ENCODE results near the gene HPGDS.
"Not testable (repeated sequence)": the region's sequence is repeated elsewhere in the genome, so short reads cannot be mapped to it uniquely, and the experiment has no call there.

Gene HPGDS

GRCh38 chr4:94305466-94306225 lies 37.0 kb downstream of the HPGDS start:
- no peaks in the 10 kb centered on the region for H3K9me3 ChIP-seq (ENCODE audit: control insufficient read depth, low read length)
- H3K27me3 ChIP-seq (ENCODE audit: control insufficient read depth, insufficient read depth, low read length) = no peaks in the 10 kb centered on the region
- H3K4me1 ChIP-seq (ENCODE audit: control insufficient read depth, insufficient read depth, low read length) = peaks cover 7% of the 10 kb centered on the region
- H3K9ac ChIP-seq (ENCODE audit: low read length) = no peak overlapping the region
- H3K4me3 ChIP-seq (ENCODE audit: low read length) = no peak overlapping the region
- H3K36me3 ChIP-seq (ENCODE audit: control insufficient read depth, insufficient read depth, low read length) = no peaks in the 10 kb centered on the region

DNA sequence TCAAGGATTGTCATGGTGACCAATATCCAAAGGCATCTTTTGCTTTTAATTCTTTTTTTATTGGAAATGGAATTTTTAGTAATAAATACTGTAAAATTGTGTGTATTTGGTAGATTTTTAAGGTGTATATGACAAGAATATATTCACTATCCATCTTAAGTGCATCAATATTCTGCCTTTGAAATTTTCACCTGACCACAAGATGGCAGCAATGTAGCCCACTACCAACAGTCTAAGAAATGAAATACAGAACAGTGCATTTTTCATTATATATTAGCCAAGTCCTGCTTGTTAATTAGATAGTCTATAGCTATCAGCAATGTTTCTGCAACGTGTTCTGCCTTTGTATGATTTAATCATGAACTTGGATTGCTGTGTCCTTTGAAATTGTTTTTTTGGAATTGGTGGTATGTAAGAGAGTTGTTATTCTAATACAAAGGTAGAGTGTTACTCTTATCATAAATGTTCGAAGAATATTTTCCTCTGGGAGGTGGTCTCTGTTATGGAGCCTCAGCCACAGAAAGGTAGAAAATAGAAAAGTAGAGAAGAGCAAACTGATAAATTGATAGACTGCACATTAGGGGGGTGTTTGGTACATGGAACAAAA lies 38.2 kb downstream of the HPGDS start:
- H3K9ac ChIP-seq (ENCODE audit: low read length) = no peak overlapping the region
- H3K36me3 ChIP-seq (ENCODE audit: control insufficient read depth, insufficient read depth, low read length) = no peaks in the 10 kb centered on the region
- H3K4me1 ChIP-seq (ENCODE audit: control insufficient read depth, insufficient read depth, low read length) = peaks cover 7% of the 10 kb centered on the region

DNA sequence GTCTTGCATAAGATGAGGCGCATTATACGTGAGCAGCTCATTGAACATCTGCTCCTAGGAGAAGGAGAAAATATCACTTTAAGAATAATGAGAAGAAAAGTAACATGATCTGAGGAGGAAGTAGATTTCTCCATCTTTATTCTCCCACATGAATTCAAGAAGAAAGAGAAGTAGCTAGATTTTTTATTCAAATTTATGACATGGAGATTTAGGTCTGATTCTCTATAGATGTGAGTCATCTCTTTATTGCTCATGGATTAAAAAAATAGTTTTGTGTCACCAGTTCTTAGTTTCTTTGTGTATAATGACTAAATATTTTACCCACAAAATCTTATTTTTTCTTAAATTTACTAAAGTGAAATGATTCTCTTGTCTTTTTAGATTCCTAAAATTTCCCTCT lies 40.4 kb downstream of the HPGDS start:
- H3K27me3 ChIP-seq (ENCODE audit: control insufficient read depth, insufficient read depth, low read length) = no peaks in the 10 kb centered on the region
- H3K4me3 ChIP-seq (ENCODE audit: low read length) = no peak overlapping the region
- H3K9me3 ChIP-seq (ENCODE audit: control insufficient read depth, low read length) = no peaks in the 10 kb centered on the region
- H3K36me3 ChIP-seq (ENCODE audit: control insufficient read depth, insufficient read depth, low read length) = no peaks in the 10 kb centered on the region
- H3K9ac ChIP-seq (ENCODE audit: low read length) = no peak overlapping the region
- peaks cover 7% of the 10 kb centered on the region for H3K4me1 ChIP-seq (ENCODE audit: control insufficient read depth, insufficient read depth, low read length)

More for the DNA sequence above, 38.2 kb downstream of the HPGDS start:
- no peaks in the 10 kb centered on the region for H3K9me3 ChIP-seq (ENCODE audit: control insufficient read depth, low read length)
- no peaks in the 10 kb centered on the region for H3K27me3 ChIP-seq (ENCODE audit: control insufficient read depth, insufficient read depth, low read length)
- H3K4me3 ChIP-seq (ENCODE audit: low read length) = no peak overlapping the region

- H3K27me3 ChIP-seq (ENCODE audit: control insufficient read depth, insufficient read depth, low read length) = no peaks in the 10 kb centered on the region
- no peaks in the 10 kb centered on the region for H3K36me3 ChIP-seq (ENCODE audit: control insufficient read depth, insufficient read depth, low read length)
- H3K4me1 ChIP-seq (ENCODE audit: control insufficient read depth, insufficient read depth, low read length) = no peaks in the 10 kb centered on the region
- H3K4me3 ChIP-seq (ENCODE audit: low read length) = no peak overlapping the region
- H3K9me3 ChIP-seq (ENCODE audit: control insufficient read depth, low read length) = no peaks in the 10 kb centered on the region
- H3K9ac ChIP-seq (ENCODE audit: low read length) = no peak overlapping the region
Observed at GRCh38 chr4:94298725-94299252, 43.8 kb downstream of the HPGDS start.

- not testable (repeated sequence) for H3K27me3 ChIP-seq (ENCODE audit: control insufficient read depth, insufficient read depth, low read length); H3K4me1 ChIP-seq (ENCODE audit: control insufficient read depth, insufficient read depth, low read length); H3K4me3 ChIP-seq (ENCODE audit: low read length); H3K36me3 ChIP-seq (ENCODE audit: control insufficient read depth, insufficient read depth, low read length); H3K9ac ChIP-seq (ENCODE audit: low read length); H3K9me3 ChIP-seq (ENCODE audit: control insufficient read depth, low read length)
Observed at GRCh38 chr4:94295473-94295872, 47.2 kb downstream of the HPGDS start.

DNA sequence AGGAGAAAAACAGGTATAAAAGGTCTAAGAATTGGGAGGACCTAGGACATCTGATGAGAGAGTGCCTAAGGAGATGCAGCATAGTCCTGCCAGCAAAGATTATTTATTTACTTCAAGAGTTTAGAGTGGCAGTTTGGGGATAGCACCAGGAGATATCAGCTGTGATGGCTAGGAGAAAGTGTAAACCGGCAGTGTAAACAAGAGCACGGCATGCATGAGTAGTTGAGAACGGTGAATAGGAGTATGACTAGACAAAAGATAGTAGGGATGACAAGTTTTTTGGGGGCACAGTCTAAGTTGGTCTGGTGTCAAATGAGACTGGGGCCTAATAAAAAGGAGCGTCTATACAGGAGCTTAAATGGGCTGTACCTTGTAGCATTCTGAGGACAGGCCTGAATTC lies 48.7 kb downstream of the HPGDS start:
- H3K4me1 ChIP-seq (ENCODE audit: control insufficient read depth, insufficient read depth, low read length); H3K9ac ChIP-seq (ENCODE audit: low read length); H3K9me3 ChIP-seq (ENCODE audit: control insufficient read depth, low read length); H3K4me3 ChIP-seq (ENCODE audit: low read length); H3K36me3 ChIP-seq (ENCODE audit: control insufficient read depth, insufficient read depth, low read length); H3K27me3 ChIP-seq (ENCODE audit: control insufficient read depth, insufficient read depth, low read length): not testable (repeated sequence)

DNA sequence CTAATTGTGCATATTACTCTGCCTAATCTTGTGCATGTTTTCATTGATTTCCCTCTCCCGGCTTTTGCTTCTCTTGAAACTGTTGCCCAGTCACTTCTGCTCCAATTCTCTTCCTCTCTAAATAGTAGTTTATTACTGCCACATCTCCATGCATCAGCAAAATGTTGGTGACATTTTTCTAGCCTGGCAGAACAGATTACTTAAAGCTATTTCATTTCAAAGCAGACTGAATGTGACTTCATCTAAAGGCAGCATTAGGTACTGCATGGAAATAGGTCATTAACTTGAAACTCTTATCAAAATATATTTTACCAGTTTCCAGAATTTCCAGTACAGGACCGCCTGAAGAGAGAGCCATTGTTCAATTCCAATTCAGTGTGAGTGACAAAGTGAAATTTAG lies 52.4 kb downstream of the HPGDS start:
- Histone ChIP-seq H3K9ac (ENCODE audit: low read length) (no peak overlapping the region), H3K36me3 (ENCODE audit: control insufficient read depth, insufficient read depth, low read length) (no peaks in the 10 kb centered on the region), H3K9me3 (ENCODE audit: control insufficient read depth, low read length) (no peaks in the 10 kb centered on the region), H3K4me3 (ENCODE audit: low read length) (no peak overlapping the region), H3K27me3 (ENCODE audit: control insufficient read depth, insufficient read depth, low read length) (no peaks in the 10 kb centered on the region), H3K4me1 (ENCODE audit: control insufficient read depth, insufficient read depth, low read length) (no peaks in the 10 kb centered on the region)

DNA sequence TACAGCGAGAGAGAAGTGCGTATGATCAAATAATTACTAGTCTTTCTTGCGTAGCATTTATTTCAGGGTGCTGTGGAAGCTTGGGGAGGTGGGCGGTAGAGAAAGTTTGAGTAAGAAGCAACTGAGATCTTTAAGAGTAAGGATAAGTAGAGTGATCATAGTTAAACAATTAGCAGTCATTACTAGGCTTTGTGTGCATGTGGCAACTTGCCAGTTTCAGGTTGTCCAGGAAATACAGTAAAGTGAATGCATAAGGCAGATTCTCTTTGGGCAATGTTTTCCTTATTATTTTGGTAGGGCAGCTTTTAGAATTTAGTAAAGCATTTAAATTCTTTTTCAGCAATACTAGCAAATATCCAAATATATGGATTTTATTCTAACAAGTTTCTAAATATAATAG lies 57.0 kb downstream of the HPGDS start:
- no peaks in the 10 kb centered on the region for H3K36me3 ChIP-seq (ENCODE audit: control insufficient read depth, insufficient read depth, low read length)
- no peaks in the 10 kb centered on the region for H3K9me3 ChIP-seq (ENCODE audit: control insufficient read depth, low read length)
- no peak overlapping the region for H3K9ac ChIP-seq (ENCODE audit: low read length)
- no peaks in the 10 kb centered on the region for H3K27me3 ChIP-seq (ENCODE audit: control insufficient read depth, insufficient read depth, low read length)
- H3K4me1 ChIP-seq (ENCODE audit: control insufficient read depth, insufficient read depth, low read length) = no peaks in the 10 kb centered on the region
- no peak overlapping the region for H3K4me3 ChIP-seq (ENCODE audit: low read length)

DNA sequence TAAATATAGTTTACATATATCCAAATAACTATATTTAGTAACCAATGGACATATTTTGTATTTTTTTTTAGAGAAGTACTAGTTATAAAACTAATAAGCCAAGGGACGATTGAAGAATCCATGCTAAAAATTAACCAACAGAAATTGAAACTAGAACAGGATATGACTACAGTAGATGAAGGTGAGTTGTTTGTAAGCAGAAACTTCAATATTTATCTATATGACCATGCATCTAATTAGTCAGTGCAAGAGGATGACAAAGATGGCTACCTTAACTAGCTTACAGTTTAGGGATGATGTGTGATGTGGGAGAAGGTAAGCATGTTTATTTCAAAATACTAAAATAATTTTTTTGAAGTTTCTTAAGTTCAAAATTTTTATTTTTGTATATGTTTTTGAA lies 57.7 kb downstream of the HPGDS start:
- Histone ChIP-seq H3K9ac (ENCODE audit: low read length) (no peak overlapping the region), H3K4me3 (ENCODE audit: low read length) (no peak overlapping the region), H3K9me3 (ENCODE audit: control insufficient read depth, low read length) (no peaks in the 10 kb centered on the region), H3K27me3 (ENCODE audit: control insufficient read depth, insufficient read depth, low read length) (no peaks in the 10 kb centered on the region), H3K36me3 (ENCODE audit: control insufficient read depth, insufficient read depth, low read length) (no peaks in the 10 kb centered on the region), H3K4me1 (ENCODE audit: control insufficient read depth, insufficient read depth, low read length) (no peaks in the 10 kb centered on the region)

DNA sequence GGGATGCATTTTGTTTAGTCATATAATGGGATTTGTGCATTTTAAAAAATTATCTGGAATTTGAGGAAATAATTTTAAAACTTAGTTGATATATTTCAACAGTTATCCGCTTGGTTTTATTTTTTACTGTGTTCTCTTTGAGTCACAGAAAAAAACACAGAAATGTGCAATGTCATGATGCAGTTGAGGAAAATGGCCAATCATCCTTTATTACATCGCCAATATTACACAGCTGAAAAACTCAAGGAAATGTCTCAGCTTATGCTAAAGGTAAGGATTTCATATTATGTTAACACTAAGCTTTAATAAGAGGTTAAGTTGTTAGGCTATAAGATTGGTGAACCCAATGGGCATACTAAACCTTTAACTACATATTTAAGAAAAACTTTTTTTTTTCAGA lies 63.9 kb downstream of the HPGDS start:
- no peaks in the 10 kb centered on the region for H3K27me3 ChIP-seq (ENCODE audit: control insufficient read depth, insufficient read depth, low read length)
- H3K4me1 ChIP-seq (ENCODE audit: control insufficient read depth, insufficient read depth, low read length) = no peaks in the 10 kb centered on the region
- no peak overlapping the region for H3K9ac ChIP-seq (ENCODE audit: low read length)
- H3K4me3 ChIP-seq (ENCODE audit: low read length) = no peak overlapping the region
- no peaks in the 10 kb centered on the region for H3K9me3 ChIP-seq (ENCODE audit: control insufficient read depth, low read length)
- no peaks in the 10 kb centered on the region for H3K36me3 ChIP-seq (ENCODE audit: control insufficient read depth, insufficient read depth, low read length)

- no peaks in the 10 kb centered on the region for H3K9me3 ChIP-seq (ENCODE audit: control insufficient read depth, low read length)
- no peaks in the 10 kb centered on the region for H3K36me3 ChIP-seq (ENCODE audit: control insufficient read depth, insufficient read depth, low read length)
- no peak overlapping the region for H3K4me3 ChIP-seq (ENCODE audit: low read length)
- no peak overlapping the region for H3K9ac ChIP-seq (ENCODE audit: low read length)
- no peaks in the 10 kb centered on the region for H3K4me1 ChIP-seq (ENCODE audit: control insufficient read depth, insufficient read depth, low read length)
- no peaks in the 10 kb centered on the region for H3K27me3 ChIP-seq (ENCODE audit: control insufficient read depth, insufficient read depth, low read length)
Observed at GRCh38 chr4:94277534-94277933, 65.1 kb downstream of the HPGDS start.

GRCh38 chr4:94276204-94276603 lies 66.4 kb downstream of the HPGDS start:
- no peak overlapping the region for H3K4me3 ChIP-seq (ENCODE audit: low read length)
- no peaks in the 10 kb centered on the region for H3K27me3 ChIP-seq (ENCODE audit: control insufficient read depth, insufficient read depth, low read length)
- no peaks in the 10 kb centered on the region for H3K4me1 ChIP-seq (ENCODE audit: control insufficient read depth, insufficient read depth, low read length)
- no peaks in the 10 kb centered on the region for H3K36me3 ChIP-seq (ENCODE audit: control insufficient read depth, insufficient read depth, low read length)
- H3K9ac ChIP-seq (ENCODE audit: low read length) = no peak overlapping the region
- H3K9me3 ChIP-seq (ENCODE audit: control insufficient read depth, low read length) = no peaks in the 10 kb centered on the region
